GM19397 (cell line): ENCODE results near the gene RCOR2.

Experiments used
- ATAC-seq: cut with Tn5 transposase; IDR thresholded peaks from one replicate; pipeline ENCODE4 v1.9.1; 2021; ENCODE audit warnings: mild to moderate bottlenecking, moderate library complexity; ENCODE audit not compliant: unreplicated experiment

Gene RCOR2

GRCh38 chr11:63923319-63923718 lies 6.4 kb upstream of the RCOR2 start:
- ATAC-seq: no peak

- ATAC-seq: no peak
These were observed 5.8 kb upstream of the RCOR2 start for GRCh38 chr11:63922673-63923192.

DNA sequence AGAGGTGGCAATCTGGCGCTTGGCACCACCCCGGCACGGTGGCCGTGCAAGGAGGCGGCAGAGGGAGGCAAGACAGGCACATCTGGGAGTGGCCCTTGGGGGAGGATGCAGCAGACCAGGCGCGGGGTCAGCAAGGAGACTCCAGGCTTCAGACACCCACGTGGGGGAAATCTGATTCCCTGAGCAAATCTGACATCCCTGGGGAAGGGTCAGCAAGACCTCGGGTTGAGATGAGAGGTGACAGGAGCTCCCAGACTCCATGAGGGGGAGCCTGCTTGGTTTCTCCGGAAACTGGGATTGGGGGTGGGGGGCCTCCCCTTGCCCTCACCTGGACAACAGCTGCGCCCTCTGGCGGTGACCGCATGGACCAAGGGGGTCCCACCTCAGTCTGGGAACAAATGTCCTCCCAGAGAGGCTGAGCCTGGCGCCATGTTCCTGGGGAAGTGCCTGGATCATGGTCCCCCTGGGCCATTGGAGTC lies 4.0 kb upstream of the RCOR2 start:
- ATAC-seq: no peak

GRCh38 chr11:63920126-63920938 lies 3.4 kb upstream of the RCOR2 start:
- no peak for ATAC-seq

DNA sequence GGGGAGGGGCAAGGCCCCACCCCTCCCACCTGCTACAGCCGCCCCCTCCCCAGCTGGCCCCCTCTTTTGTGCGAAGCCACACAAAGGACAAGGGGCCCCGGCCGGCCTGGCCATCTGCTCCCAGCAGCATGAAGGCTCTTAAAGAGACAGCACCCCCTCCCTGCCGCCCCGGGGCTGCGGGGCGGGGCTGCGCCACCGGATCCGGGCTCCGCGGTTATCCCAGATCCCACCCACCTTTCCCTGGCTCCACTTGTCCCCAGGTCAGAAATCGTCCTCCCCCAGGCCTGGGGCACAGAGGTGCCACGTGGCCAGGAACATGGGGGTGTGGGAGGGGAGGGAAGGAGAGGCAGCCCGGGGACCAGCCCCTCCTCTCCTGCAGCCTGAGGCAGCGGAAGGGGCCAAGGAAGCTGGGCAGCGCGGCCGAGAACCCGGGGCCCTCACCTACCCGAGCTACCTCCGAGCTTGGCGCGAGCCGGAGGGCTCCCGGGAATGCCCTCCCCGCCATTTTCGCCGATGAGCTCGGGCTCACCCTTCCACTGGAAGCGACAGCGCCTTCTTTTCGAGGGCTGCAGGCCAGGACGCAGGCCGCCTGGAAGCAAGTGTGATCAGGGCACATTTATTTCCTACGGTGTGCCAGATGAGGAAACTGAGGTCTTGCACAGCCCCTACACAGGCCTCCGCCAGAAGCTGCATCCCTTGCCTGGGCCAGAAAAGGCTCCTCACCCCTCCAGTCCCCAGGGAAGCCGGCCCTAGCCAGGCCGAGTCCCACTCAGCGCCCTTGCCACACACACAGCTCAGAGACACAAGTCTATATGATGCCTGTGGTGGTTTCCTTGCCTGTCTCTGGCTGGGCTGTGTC lies 2.5 kb upstream of the RCOR2 start:
- no peak for ATAC-seq

DNA sequence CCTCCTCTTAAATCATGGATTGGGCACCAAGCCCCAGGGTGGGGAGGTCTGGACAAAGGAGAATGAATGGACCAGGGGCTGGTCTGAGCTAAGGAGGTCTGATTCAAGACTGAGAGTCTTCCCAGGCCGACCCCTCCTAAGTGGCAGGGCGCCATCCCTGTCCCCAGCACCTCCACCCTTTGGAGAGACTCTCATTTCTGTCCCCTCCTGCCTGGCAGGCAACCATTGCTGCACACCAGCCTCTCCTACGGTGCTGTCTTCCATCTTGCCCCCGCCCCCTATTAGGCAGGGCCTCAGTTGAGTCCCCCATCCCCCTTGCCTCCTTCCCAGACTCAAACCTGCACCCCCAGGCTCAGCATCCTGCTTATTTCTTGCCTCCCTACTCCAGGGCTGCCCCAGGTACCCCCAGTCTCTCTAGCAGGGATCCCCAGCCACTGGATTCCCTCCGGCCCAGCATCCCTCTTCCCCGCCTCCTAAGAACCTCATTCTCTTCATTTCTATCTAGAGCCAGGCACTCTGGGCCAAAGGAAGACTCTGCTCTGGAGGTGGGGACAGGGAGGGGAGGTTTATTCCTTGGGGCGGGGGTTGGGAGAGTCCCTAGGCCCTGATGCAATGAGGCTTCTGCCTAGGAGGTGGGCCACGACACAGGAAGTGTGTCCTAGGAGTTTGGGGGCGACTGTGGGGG lies 1.7 kb upstream of the RCOR2 start:
- ATAC-seq: no peak

DNA sequence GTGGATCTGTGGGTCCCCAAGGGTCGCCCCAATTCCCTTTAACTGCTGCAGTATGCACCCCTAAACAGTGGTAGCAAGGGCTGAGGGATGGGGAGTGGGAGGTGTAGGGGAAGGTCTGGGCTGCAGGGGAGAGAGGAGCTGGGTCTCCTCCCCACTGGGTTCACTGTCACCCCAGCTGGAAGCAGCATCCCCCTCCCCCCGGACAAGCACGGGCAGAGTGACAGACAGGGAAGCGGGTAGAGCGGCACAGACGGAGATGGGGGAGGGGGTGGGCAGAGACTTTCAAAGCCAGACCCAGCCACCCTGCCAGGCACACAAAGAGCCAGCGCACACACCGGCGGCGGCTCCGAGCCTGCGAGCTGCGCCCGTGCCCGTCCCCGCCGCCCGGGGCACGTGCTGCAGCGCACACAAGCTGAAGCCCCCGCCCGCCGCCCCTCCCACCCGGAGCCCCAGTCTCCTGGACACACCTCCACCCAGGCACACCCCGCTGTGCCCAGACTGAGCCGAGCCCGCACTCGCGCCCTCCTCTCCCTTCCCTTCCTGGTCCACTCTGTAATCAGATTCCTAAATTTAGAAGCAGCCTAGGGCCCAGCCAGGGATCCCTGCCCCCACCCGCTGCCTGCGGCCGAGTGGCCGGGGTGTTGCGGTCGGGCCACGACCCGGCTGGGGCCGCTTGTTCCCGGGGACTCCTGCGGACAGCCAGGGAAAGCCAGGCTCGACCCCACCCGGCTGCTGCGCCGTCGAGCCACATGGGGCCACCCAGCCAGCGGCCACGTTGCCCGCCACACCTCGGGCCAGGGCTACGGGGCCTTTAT lies 935 bp upstream of the RCOR2 start:
- no peak for ATAC-seq

DNA sequence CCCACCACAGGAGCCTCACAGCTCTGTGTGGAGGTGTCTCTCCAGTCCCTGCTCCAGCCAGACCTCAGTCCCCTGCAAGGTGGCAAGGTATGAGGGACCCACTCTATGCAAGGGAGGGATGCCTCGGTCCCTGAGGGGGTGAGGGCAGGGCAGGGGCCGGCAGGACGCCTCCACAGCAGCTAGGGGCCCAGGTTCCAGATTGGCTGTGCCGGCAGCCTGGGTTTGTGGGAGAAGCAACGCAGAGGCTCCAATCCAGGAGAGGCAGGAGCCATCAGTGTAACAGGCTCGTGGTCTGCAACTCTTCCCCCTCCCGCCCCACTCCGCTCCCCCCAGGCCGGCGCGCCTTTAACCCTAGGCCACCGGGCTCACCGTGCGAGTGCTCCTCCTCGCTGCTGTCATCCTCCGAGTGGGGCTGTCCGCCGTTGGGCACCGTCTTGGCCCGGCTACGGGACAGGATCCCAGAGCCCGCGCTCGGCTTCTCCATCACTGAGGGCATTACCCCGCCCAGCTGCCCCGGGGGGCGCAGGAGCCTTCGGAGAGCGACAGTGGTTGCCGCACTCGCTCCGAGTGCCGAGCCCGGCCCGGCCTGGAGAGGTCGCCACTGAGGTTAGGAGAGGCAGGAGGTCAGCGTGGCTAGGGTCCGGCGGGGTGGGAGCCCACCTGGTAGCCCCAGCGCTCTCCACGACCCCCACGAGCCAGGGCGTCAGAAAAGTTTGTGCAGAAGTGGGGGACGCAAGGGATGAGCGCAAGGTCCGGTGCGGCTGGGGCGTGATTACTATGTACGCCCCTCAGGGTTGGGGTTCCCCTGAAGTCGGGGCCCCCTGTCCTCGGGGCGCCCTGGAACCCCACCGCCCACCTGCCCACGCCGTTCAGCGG lies 765 bp downstream of the RCOR2 start:
- no peak for ATAC-seq

- no peak for ATAC-seq
These were observed 1.9 kb downstream of the RCOR2 start for GRCh38 chr11:63914896-63915691.

DNA sequence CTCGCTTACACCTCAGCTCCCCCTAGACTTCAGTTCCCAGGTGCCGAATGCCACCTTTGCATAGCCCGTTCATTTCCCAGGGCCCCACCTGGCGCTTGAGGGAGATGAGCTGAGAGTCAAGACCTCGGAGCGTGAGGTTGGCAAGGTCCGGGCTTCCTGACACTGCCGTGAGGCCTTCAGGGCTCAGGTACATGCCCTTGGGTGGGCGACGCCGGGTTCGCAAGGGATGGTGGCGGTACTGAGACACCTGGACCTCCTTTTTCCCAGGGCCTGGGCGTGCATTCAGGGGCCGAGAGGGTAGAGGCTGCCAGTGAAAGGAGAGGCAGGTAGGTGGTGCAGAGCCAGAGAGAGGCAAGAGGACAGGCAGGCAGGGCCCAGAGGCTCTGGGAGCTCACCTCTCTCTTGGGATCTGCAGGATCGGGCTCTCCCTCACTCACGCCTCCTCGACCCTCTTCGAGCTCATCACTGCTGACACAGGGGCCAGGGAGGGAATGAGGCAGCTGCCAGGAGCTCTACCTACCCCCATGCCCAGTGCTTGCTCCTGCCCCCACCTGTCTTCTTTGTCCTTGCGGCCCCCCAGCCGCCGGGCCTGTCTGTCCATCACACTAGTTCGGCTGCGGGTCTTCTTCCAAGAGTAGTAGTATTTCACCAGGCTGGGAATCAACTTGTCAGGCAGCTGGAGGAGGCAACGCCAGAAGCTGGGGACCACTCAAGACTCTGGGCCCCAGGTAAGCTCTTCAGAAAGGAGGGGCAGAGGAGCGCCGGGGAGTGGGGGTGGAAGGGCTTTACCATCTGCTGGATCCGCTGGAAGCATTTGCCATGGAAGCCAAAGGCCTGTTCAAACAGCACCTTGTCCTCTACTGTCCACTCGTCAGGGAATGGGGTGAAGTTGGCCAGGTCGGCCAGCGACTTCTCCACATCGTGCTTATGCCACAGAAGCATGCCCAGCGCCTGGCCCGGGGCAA lies 2.8 kb downstream of the RCOR2 start:
- ATAC-seq: no peak

GRCh38 chr11:63912678-63913077 lies 4.3 kb downstream of the RCOR2 start:
- no peak for ATAC-seq

- ATAC-seq: no peak
These were observed 5.1 kb downstream of the RCOR2 start for GRCh38 chr11:63911876-63912275.

DNA sequence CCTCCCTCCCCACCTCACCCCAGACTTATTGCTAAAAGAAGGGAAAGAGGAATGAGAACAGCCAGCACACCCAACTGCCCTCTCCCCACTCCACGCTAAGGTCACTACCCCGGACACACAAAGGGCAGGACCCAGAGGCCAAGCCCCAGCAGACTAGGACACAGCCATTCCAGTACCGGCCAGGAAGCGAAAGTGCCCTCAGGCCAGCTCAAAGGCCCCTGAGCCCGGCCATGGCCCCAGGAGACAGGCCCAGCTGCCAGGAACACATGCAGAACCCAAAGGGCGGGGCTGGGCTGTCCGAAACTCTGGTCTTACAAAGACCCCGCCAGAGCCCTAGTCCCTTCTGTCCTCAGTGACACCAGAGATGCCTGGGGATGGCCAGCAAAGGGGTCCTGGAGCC lies 5.5 kb downstream of the RCOR2 start:
- ATAC-seq: no peak

DNA sequence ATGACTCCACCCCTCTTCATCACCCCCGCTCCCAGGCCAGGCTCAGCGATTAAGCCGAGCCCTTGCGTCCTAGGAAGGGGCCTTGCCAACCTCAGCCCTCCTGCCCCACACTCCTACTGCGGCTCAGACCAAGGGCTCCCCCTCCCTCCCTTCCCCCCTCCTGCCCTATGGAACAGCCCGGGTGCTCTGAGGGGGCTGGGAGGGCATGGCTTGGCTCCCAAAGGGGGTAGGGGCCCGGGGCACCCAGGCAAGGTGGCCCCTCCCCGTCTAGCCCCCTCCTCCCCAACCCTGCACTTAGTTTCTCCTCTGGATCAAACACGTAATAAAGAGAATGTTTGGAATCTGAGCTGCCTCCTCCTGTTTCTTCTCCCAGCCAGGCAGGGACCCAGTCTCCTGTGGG lies 6.3 kb downstream of the RCOR2 start:
- ATAC-seq: no peak

DNA sequence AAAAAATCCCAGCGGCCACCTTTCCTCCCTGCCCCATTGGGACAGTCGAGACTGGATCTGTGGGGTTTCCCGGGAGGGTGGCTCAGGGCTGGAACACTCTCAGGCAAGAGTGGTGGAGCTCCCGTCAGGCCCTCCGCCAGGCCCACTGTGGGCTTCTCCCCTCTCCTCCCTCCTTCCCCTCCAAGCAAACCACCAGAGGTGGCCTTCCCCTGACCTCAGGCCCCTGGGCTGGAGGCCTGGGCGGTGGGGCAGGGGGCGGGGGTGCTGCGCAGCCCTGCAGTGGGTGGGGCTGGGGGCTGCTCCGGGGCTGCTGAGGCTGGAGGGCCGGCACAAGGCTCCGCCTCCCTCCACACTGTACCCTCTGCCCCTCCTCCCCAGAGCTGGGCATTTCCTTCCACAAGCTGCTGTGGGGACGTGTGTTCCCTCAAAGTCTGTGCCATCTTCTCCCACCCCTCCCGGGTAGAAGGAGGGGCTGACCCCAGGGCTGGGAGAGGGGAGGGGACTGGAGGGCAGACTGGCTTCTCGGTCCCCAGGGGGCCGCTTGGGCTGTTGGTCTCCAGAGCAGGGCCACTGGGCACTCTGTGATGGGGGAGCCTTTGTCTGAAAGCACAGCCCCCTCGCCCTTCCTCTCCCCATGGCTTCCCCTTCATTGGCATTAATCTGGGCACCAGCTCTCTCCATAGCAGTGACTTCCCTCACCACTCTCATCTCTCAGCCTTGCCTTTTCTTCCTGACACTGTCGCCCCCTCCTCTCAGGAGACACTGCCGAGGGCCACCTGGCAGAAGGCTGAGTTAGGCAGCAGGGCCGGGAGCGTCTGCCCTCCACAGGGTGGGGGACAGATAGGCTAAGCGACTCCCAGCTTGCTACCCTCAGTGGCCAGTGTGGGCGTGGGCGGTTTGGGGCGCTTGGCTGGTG lies 7.1 kb downstream of the RCOR2 start:
- ATAC-seq: no peak

DNA sequence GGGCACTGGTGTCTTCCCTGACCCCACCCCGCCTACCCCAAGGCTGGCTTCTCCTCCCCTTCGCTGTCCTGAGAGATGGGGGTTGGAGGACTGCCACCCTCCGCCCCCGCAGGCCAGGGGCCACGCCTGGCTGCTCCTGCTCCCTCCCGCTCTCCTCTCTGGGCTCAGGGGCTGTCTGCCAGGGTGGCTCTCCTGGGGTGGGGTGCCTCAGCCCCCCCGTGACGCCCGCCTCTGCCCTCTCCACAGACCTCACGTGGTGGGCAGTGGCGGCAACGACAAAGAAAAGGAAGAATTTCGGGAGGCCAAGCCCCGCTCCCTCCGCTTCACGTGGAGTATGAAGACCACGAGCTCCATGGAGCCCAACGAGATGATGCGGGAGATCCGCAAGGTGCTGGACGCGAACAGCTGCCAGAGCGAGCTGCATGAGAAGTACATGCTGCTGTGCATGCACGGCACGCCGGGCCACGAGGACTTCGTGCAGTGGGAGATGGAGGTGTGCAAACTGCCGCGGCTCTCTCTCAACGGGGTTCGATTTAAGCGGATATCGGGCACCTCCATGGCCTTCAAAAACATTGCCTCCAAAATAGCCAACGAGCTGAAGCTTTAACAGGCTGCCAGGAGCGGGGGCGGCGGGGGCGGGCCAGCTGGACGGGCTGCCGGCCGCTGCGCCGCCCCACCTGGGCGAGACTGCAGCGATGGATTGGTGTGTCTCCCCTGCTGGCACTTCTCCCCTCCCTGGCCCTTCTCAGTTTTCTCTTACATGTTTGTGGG lies 8.1 kb downstream of the RCOR2 start:
- ATAC-seq: no peak
